ENCODE measurements around the gene INSR.

The INSR gene

GRCh38 chr19:7126132-7126531, 168.1 kb downstream of the INSR start:
- DNase-seq = no peak

- no peak for DNase-seq
These were observed 169.0 kb downstream of the INSR start for GRCh38 chr19:7125221-7125620.

GRCh38 chr19:7124782-7125181, 169.4 kb downstream of the INSR start:
- no peak for DNase-seq

GRCh38 chr19:7122701-7123100, 171.5 kb downstream of the INSR start:
- no peak for DNase-seq

- DNase-seq = no peak
These were observed 173.7 kb downstream of the INSR start for GRCh38 chr19:7120499-7120898.

- no peak for DNase-seq
These were observed 174.6 kb downstream of the INSR start for GRCh38 chr19:7119582-7119981.

GRCh38 chr19:7117248-7117647, 177.0 kb downstream of the INSR start:
- no peak for DNase-seq

GRCh38 chr19:7115721-7116120, 178.5 kb downstream of the INSR start:
- no peak for DNase-seq

- DNase-seq = no peak
These were observed 181.0 kb downstream of the INSR start for GRCh38 chr19:7113233-7113632.

- no peak for DNase-seq
These were observed 181.5 kb downstream of the INSR start for GRCh38 chr19:7112675-7113074.

GRCh38 chr19:7109678-7110289, 184.4 kb downstream of the INSR start:
- no peak for DNase-seq

GRCh38 chr19:7106711-7107657, 187.2 kb downstream of the INSR start:
- DNase-seq = no peak

GRCh38 chr19:7104747-7105447, 189.3 kb downstream of the INSR start:
- DNase-seq = no peak

- DNase-seq = no peak
These were observed 192.5 kb downstream of the INSR start for GRCh38 chr19:7101498-7102253.

- DNase-seq = no peak
These were observed 194.7 kb downstream of the INSR start for GRCh38 chr19:7099597-7099921.

GRCh38 chr19:7098701-7099596, 195.3 kb downstream of the INSR start:
- DNase-seq = peak; percentile 82

GRCh38 chr19:7098096-7098495, 196.1 kb downstream of the INSR start:
- DNase-seq = no peak

- DNase-seq = no peak
These were observed 205.2 kb downstream of the INSR start for GRCh38 chr19:7088999-7089398.

- no peak for DNase-seq
These were observed 210.9 kb downstream of the INSR start for GRCh38 chr19:7083076-7083956.

GRCh38 chr19:7078008-7078407, 216.2 kb downstream of the INSR start:
- DNase-seq = no peak

GRCh38 chr19:7076151-7076550, 218.1 kb downstream of the INSR start:
- no peak for DNase-seq

Measured in NCI-H748 treated with DMSO at 0.1 percent for 48 hours (cell line).